Suprapubic skin (tissue), 4 donors: ENCODE measurements around the gene KMT2C.

Experiments used
- CTCF ChIP-seq, 2 donors: fragments of 200-600 bp in 1 of 2; fragments of 450-650 bp in 1 of 2; sonication (generic) in 1 of 2; IDR thresholded peaks; one replicate each; pipeline ENCODE4 v1.5.1; 2016 to 2019; ENCODE audit warnings: antibody characterized with exemption in 2 of 2, mild to moderate bottlenecking in 1 of 2, moderate library complexity in 1 of 2
- EP300 ChIP-seq: sonication (generic); formaldehyde crosslinking; IDR thresholded peaks from one replicate; pipeline ENCODE4 v1.6.1; 2017; ENCODE audit warnings: antibody characterized with exemption
- POLR2A ChIP-seq, 2 donors: fragments of 450-650 bp; IDR thresholded peaks; one replicate each; pipeline ENCODE4 v1.6.1; 2017; ENCODE audit warnings: antibody characterized with exemption in 2 of 2, mild to moderate bottlenecking in 2 of 2, moderate library complexity in 2 of 2
- POLR2AphosphoS5 ChIP-seq, 3 donors: sonication (generic); formaldehyde crosslinking; IDR thresholded peaks; one replicate each; pipeline ENCODE4 v1.6.1; 2017; ENCODE audit warnings: antibody characterized with exemption in 3 of 3

GRCh38 chr7:152383341-152384234, 52.2 kb downstream of the KMT2C start:
- TF ChIP-seq CTCF (IDR thresholded peaks at IDR 0.05): no peak
- TF ChIP-seq POLR2AphosphoS5 (IDR thresholded peaks at IDR 0.05): no peak
- TF ChIP-seq POLR2A (IDR thresholded peaks at IDR 0.05): no peak
- TF ChIP-seq EP300: no peak
